ENCODE data around the gene PLPPR4.

DNA sequence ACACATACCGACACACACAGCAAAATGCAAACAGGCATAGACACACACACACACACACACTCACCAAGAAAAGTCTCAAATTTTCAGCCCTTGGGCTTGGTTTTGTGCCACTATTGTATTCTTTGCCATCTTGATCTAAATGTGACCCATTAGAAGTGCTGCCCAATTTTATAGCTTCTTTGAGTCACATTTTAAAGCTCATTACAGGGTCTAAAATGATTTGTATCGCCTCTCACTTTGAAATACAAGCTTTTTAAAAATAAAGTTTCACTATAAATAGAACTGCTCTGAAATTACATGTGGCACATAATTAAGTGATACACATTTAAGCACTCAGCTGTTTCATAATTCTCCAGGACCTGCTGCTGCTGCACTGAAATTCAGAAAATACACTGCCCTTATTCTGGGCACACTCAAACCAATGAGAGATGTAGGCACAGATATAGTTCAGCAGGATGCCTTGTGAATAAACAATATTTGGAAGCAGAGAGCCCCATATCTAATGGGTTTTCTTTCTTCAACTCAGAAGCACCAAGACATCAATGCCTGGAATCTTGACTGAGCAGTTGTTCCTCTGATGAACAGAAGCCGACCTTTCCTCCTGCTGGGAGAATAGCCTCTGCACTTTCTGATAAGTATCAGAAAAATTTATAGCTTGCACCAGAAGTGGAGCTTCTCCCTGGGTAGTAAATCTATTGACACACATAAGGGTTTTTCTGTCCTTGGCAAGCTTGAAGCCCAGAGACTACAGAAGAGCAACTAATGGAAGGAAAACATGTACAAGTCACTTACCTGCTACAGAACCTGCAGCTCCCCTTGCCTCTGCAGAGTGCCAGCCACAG, 37.0 kb upstream of the PLPPR4 start:
- TF ChIP-seq CTCF (optimal IDR thresholded peaks at IDR 0.05 in 1 of 3, IDR thresholded peaks at IDR 0.05 in 1 of 3, conservative IDR thresholded peaks at IDR 0.05 in 1 of 3; ENCODE audit: extremely low read depth in 1 of 3, insufficient read depth in 2 of 3, low read length in 3 of 3) (no peak), EZH2 (IDR thresholded peaks at IDR 0.05; ENCODE audit: low read length) (no peak)

All from keratinocyte (primary cell).